Gastrocnemius medialis (tissue), 4 donors: ENCODE measurements around the gene PTGIS.

Source experiments
- CTCF ChIP-seq, 5 experiments: fragments of 450-650 bp in 3 of 5; fragments of 200-600 bp in 2 of 5; sonication (generic) in 2 of 5; IDR thresholded peaks in 4 of 5; conservative IDR thresholded peaks in 1 of 5; 1 replicate in 4 of 5; 2 replicates in 1 of 5; pipeline ENCODE4 v1.5.1; 2016 to 2019; ENCODE audit warnings: antibody characterized with exemption in 5 of 5, mild to moderate bottlenecking in 3 of 5, moderate library complexity in 3 of 5
- POLR2A ChIP-seq, 2 donors: fragments of 450-650 bp; IDR thresholded peaks; one replicate each; pipeline ENCODE4 v1.6.1; 2017; ENCODE audit warnings: antibody characterized with exemption in 2 of 2, mild to moderate bottlenecking in 2 of 2, moderate library complexity in 2 of 2

- TF ChIP-seq CTCF (IDR thresholded peaks at IDR 0.05 in 4 of 5, conservative IDR thresholded peaks at IDR 0.05 in 1 of 5): peak; percentile 100
- TF ChIP-seq POLR2A (IDR thresholded peaks at IDR 0.05): no peak
Observed at GRCh38 chr20:49610691-49611538, 43.0 kb upstream of the PTGIS start.
